Pons (tissue), 1 donor: ENCODE results near the gene SNRPE.

ENCODE experiments used
- DNase-seq: peaks from one replicate; pipeline ENCODE4 v3.0.0-alpha.2; 2016; ENCODE audit warnings: low spot score

SNRPE gene

DNA sequence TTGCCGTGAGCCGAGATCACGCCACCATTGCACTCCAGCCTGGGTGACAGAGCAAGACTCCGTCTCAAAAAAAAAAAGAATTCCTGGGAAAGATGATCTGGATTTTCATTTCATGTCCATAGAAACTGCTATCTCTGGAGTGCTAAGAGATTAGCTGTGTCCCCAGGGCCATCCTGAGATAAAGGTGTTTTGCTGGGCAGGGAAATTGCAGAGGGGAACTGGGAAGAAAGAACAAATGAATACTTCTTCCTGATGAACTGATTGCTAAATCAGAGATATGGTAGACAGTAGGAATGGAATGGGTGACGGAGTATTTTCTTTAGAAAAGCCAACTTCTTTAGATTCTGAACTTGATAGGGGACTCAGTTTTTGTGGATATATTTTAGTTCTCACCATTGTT lies 19.2 kb downstream of the SNRPE start:
- no peak for DNase-seq

DNA sequence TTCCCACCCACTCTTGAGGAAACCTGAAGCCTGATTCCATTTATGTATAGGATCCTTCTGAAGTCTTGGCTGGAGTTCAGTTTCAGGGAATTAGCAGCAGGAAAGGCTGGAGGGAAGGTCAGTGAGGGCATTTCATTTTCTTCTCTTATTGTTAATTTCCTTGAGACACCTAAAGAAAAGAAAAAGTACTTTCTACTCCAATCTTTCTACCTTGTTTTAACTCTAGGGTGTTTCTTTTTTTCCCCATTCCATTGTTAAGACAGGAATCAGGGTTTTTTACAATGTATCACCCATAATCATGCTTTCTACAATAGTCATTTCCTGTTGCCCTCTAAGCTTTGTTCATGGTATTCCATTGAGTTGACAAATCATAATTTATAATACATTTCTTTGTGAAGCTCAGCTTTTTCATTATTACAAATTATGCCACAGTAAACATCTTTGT lies 27.4 kb downstream of the SNRPE start:
- DNase-seq, result no peak

DNA sequence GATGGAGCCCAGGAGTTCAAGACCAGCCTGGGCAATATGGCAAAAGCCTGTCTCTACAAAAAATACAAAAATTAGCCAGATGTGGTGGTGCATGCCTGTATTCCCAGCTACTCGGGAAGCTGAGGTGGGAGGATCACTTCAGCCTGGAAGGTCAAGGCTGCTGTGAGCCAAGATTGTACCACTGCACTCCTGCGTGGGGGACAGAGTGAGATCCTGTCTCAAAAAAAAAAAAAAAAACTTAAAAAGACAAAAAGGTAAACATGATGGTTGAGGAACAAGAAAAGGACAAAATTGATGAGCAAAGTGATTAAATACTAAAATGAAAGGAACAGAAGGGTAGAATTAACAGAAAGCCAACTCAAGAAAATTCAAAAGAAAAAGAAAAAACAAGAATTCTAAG lies 30.6 kb downstream of the SNRPE start:
- DNase-seq, result no peak

DNA sequence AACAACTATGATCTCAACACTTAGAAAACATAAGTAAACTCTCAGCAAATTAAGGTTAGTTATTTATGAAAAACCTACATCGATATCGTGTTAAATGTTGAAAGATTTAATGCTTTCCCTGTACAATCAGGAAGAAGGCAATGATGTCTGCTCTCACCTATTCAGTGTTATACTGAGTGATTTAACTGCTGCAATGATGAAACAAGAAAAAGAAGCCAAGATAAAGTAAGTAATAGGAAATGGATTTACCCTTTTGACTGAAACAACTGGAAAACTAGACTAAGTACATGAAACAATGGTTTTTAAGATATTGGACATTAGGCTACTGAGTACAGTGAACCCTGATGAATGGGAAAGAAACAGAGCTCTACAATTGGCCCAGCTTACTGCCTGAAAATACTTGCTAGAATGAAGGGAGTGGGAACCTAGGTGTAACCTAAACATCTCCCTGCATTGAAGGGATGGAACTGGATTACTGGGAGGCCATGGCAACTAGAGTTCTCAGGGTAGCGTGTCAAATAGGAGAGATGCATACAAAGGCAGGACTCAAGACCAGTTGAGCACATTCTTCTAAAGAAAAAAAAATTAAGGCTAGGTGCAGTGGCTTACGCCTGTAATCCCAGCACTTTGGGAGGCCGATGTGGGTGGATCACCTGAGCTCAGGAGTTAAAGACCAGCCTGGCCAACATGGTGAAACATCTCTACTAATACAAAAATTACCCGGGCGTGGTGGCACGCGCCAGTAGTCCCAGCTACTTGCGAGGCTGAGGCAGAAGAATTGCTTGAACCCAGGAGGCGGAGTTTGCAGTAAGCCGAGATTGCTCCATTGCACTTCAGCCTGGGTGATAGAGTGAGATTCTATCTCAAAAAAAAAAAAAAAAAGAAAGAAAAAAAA lies 37.3 kb downstream of the SNRPE start:
- no peak for DNase-seq

DNA sequence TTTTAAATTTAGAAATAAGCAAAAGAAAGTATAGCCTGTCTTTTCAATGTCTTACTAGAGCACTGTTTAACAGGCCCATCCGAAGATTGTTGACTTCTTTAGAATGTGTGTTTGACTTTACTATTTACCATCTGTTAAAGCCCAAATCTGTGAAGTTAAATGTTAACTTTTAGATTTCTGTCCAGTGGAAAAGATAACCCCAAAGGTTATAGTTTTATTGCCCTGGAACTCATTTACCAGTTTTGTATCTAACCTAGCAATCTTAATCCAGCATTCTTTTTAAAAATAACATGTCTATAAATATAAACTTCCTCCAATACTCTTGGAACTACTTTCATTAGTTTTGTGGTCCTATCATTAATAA lies 37.9 kb downstream of the SNRPE start:
- no peak for DNase-seq

DNA sequence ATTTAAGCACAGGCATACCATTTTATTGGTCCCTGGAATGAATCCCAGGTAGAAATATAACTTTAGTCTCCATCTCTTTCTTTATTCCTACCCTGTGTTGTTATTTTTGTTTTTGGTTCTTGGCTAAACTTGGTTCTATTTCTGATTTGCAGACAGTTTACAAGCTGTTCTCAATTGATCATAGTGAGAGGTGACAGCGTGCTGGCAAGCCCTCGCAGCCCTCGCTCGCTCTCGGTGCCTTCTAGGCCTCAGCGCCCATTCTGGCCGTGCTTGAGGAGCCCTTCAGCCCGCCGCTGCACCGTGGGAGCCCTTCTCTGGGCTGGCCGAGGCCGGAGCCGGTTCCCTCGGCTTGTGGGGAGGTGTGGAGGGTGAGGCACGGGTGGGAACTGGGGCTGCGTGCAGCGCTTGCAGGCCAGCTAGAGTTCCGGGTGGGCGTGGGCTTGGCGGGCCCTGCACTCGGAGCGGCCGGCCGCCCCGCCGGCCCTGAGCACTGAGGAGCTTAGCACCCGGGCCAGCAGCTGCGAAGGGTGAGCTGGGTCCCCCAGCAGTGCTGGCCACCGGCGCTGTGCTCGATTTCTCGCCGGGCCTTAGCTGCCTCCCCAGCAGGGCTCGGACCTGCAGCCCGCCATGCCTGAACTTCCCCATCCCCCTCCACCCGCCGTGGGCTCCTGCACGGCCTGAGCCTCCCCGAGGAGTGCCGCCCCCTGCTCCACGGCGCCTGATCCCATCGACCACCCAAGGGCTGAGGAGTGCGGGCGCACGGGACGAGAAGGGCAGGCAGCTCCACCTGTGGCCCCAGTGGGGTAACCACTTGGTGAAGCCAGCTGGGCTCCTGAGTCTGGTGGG lies 38.7 kb downstream of the SNRPE start:
- DNase-seq, result no peak

DNA sequence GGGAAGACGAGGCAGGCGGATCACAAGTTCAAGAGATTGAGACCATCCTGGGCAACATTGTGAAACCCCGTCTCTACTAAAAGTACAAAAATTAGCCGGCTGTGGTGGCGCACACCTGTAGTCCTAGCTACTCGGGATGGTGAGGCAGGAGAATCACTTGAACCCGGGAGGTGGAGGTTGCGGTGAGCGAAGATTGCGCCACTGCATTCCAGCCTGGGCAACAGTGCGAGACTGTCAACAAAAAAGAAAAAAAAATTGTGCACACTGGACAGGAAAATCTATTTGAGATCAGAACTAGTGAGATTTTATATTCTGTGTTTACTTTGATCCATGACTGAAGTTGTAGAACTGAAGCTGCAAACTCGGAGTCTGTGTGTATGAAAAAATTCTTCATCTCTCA lies 40.2 kb downstream of the SNRPE start:
- DNase-seq, result no peak

DNA sequence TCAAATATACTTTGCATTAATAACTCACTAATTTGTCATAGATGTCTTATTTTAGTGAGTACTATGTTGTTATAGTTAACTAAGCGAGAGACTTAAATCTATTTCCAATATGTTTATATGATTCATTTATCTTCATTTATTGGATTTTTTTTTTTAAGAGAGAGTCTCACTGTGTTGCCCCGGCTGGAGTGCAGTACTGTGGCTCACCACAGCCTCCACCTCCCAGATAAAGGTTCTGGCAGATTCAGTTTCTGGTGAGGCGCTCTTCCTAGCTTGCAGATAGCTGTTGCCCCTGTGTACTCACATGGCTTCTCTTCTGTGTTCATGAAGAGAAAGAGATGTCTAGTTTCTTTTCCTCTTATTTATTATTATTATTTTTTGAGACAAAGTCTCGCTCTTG lies 43.9 kb downstream of the SNRPE start:
- DNase-seq, result no peak

DNA sequence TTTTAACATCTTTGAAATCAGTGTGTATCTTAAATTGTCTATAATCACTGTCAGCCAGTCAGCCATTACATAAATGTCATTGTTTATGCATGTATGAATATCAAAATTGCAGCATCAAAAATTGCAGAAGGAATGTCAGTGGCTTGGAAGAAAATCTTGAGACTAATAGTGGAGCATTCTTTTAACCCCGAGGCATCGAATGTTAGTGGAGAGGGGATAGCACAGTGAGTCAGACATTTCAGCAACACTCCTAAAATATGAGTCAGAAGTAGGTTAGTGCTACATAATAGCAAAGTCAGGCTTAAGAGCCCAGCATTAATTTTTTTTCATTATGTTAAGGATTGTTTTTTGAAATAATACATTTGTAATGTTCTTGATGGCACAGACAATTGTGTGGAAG lies 45.5 kb downstream of the SNRPE start:
- DNase-seq, result no peak

DNA sequence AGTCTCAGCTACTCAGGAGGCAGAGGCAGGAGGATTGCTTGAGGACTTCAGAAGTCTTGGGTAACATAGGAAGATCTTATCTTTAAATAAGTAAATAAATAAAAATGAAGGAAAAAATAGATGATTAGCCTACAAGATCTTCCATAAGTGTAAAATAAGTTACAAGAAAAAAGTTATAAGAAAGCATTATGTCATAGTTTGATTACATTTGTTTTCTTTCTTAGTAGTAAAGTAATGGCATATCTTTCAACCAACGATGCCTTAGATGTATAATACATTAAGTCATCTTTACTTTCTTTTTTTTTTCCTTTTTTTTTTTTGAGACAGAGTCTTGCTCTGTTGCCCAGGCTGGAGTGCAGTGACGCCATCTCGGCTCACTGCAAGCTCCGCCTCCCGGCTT lies 46.5 kb downstream of the SNRPE start:
- DNase-seq, result no peak

DNA sequence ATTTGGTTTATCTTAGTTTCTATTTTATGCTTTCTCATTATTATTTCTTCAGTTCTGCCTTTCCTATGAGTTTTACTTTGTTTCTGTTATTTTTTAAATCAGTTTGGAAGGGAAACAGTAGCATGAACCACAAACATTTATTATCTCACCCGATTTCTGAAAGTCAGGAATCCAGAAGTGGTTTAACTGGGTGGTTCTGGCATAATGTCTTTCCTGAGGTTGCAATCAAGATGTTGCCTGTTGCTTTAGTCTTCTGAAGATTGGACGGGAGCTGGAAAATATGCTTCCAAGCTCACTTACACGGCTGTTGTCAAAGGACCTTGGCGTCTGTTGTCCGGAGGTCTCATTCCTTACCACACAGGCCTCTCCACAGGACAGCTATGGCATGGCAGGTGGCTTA lies 50.4 kb downstream of the SNRPE start:
- DNase-seq, result no peak

DNA sequence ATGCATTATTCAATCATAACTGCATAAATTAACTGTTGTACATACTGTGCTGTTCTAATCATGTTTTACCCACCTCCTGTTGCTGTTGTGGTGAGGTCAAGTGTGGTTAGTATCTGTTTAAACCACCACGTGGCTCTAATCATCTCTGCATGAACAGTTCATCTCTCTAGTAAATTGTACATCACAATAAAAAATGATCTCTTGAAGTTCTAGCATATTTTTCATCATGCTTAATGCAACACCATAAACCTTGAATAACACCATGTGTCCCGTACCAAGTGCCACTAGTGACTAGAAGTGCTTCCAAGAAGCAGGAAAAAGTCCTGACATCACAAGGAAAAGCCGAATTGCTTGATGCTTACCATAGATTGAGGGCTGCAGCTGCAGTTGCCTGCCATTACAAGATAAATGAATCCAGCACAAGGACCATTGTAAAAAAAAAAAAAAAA lies 51.7 kb downstream of the SNRPE start:
- DNase-seq, result no peak

DNA sequence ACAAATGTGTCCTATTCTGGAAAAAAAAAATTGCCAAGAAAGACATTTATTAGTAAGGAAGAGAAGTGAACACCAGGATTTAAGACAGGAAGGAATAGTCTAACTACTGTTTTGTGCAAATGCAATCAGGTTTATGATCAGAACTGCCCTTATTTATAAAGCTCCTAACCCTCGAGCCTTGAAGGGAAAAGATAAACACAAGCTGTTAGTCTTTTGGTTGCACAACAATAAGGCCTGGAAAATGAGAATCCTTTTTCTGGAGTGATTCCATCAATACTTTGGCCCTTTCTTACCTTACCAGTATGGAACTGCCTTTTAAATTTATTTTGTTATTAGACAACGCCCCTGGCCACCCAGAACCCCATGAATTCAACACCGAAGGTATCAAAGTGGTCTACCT lies 52.9 kb downstream of the SNRPE start:
- DNase-seq, result no peak

DNA sequence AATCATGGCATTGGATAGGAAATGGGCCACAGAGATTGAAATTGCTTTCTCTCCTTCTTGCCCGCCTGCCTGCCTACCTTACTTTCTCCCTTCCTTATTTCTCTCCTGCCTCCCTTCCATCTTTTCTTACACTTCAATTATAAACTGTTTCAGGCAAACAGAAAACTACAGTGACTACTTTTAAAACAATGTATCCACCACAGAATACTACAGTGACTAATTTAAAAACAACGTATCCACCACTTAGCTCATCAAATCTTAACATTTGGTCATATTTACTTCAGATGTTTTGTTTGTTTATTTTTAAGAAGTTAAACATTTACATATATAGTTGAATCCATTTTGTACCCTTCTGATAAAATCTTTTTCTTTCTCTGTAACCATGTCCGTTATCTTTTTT lies 54.4 kb downstream of the SNRPE start:
- no peak for DNase-seq

DNA sequence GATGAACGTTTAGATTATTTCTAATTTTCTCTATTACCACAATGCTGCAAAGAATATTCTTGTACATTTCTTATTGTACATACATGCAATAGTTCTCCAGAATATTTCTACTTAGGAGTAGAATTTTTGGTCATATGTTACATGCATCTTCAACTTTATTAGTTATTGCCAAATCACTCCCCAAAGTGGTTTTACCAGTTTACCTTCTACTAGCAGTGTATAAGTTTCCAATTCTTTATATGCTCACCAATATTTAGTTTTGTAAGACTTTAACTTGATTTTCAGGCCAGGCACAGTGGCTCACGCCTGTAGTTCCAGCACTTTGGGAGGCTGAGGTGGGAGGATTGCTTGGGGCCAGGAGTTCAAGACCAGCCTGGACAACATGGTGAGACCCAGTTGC lies 55.4 kb downstream of the SNRPE start:
- DNase-seq, result no peak
